Loucy (cell line): ENCODE results near the gene APH1B.

Experiments
- H2AFZ ChIP-seq: fragments of 200-600 bp; sonication (generic); 2 replicates; pipeline ENCODE4 v1.6.0; 2016; ENCODE audit warnings: antibody characterized with exemption, mild to moderate bottlenecking, low read length, moderate library complexity
- H3F3A ChIP-seq: fragments of 200-600 bp; 2 replicates; pipeline ENCODE4 v1.6.0; 2016; ENCODE audit warnings: antibody characterized with exemption, low read depth, mild to moderate bottlenecking
- H3K27me3 ChIP-seq: fragments of 200-600 bp; sonication (generic); 2 replicates; pipeline ENCODE4 v1.6.1; 2014; ENCODE audit warnings: low read length, mild to moderate bottlenecking; ENCODE audit not compliant: insufficient read depth, poor library complexity, severe bottlenecking
- H3K36me3 ChIP-seq: fragments of 200-600 bp; sonication (generic); 2 replicates; pipeline ENCODE4 v1.6.1; 2016; ENCODE audit warnings: low read length; ENCODE audit not compliant: insufficient read depth
- H3K4me1 ChIP-seq: fragments of 200-600 bp; sonication (generic); 2 replicates; pipeline ENCODE4 v1.5.1; 2014; ENCODE audit warnings: low read length, mild to moderate bottlenecking; ENCODE audit not compliant: insufficient read depth, poor library complexity, severe bottlenecking
- H3K4me2 ChIP-seq: fragments of 200-600 bp; sonication (generic); 2 replicates; pipeline ENCODE4 v1.6.0; 2014; ENCODE audit warnings: antibody characterized with exemption, low read length, low read depth, mild to moderate bottlenecking; ENCODE audit not compliant: poor library complexity, severe bottlenecking
- H3K4me3 ChIP-seq: fragments of 200-600 bp; sonication (generic); 2 replicates; pipeline ENCODE4 v1.5.1; 2014; ENCODE audit warnings: low read length, mild to moderate bottlenecking, mixed read lengths; ENCODE audit not compliant: poor library complexity, severe bottlenecking
- H3K79me2 ChIP-seq: fragments of 200-600 bp; sonication (generic); 2 replicates; pipeline ENCODE4 v1.6.1; 2014; ENCODE audit warnings: low read length; ENCODE audit not compliant: insufficient read depth
- H3K9ac ChIP-seq: fragments of 200-600 bp; sonication (generic); 2 replicates; pipeline ENCODE4 v1.6.0; 2014; ENCODE audit warnings: mild to moderate bottlenecking, low read depth, low read length, moderate library complexity; ENCODE audit not compliant: poor library complexity, severe bottlenecking
- H3K9me2 ChIP-seq: fragments of 200-600 bp; sonication (generic); replicated peaks from 2 replicates; pipeline ENCODE4 v1.6.1; 2016; ENCODE audit warnings: low read depth, low read length, mixed read lengths
- H3K9me3 ChIP-seq: fragments of 200-600 bp; sonication (generic); 2 replicates; pipeline ENCODE4 v1.6.1; 2014; ENCODE audit warnings: mild to moderate bottlenecking, antibody characterized with exemption, low read length, low read depth; ENCODE audit not compliant: insufficient read depth
- H4K20me1 ChIP-seq: fragments of 200-600 bp; sonication (generic); 2 replicates; pipeline ENCODE4 v1.6.0; 2014; ENCODE audit warnings: antibody characterized with exemption, low read length, mild to moderate bottlenecking; ENCODE audit not compliant: insufficient read depth, poor library complexity, severe bottlenecking
- EZH2phosphoT487 ChIP-seq: fragments of 200-600 bp; IDR thresholded peaks from 2 replicates; pipeline ENCODE4 v1.6.1; 2018; ENCODE audit warnings: antibody characterized with exemption, mild to moderate bottlenecking, moderate library complexity, borderline replicate concordance
- TF ChIP-seq, protein P1 (sequence below): fragments of 200-600 bp; sonication (generic); conservative IDR thresholded peaks from 2 replicates; pipeline ENCODE4 v1.5.1; 2014; ENCODE audit warnings: mild to moderate bottlenecking, antibody characterized with exemption, low read length

APH1B gene

DNA sequence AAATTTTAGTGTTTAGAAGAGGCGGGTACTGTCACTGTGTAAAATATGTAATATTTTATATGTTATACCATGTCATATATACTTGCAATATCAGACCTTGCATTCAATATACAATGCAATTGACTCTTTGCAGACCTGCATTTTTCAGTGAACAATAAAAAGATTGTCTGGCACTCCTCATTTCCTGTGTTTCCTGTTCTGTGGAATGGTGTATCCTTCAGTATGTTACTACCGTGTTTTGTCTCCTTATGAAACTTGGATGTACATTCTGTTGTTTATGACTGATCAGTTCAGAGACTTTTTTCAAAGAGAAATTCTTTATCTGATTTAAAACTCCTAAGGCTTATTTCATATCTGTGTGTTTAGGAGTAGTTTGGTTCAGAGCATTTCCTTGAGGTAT, 31.5 kb downstream of the APH1B start:
- Histone ChIP-seq H3K4me3 (no peak overlapping the region), H2AFZ (no peak overlapping the region), H3K79me2 (no peaks in the 10 kb centered on the region), H3K9me2 (no peaks in the 10 kb centered on the region), H3K4me2 (no peak overlapping the region), H3K9ac (no peak overlapping the region), H3K4me1 (no peaks in the 10 kb centered on the region), H3K27me3 (no peaks in the 10 kb centered on the region), H3K9me3 (no peaks in the 10 kb centered on the region), H3F3A (no peaks in the 10 kb centered on the region), H3K36me3 (peaks cover 24% of the 10 kb centered on the region; the same call in 1 of the 2 replicates), H4K20me1 (no peaks in the 10 kb centered on the region)
- TF ChIP-seq, protein P1, sequence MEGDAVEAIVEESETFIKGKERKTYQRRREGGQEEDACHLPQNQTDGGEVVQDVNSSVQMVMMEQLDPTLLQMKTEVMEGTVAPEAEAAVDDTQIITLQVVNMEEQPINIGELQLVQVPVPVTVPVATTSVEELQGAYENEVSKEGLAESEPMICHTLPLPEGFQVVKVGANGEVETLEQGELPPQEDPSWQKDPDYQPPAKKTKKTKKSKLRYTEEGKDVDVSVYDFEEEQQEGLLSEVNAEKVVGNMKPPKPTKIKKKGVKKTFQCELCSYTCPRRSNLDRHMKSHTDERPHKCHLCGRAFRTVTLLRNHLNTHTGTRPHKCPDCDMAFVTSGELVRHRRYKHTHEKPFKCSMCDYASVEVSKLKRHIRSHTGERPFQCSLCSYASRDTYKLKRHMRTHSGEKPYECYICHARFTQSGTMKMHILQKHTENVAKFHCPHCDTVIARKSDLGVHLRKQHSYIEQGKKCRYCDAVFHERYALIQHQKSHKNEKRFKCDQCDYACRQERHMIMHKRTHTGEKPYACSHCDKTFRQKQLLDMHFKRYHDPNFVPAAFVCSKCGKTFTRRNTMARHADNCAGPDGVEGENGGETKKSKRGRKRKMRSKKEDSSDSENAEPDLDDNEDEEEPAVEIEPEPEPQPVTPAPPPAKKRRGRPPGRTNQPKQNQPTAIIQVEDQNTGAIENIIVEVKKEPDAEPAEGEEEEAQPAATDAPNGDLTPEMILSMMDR = no peak
- no peak for TF ChIP-seq EZH2phosphoT487

DNA sequence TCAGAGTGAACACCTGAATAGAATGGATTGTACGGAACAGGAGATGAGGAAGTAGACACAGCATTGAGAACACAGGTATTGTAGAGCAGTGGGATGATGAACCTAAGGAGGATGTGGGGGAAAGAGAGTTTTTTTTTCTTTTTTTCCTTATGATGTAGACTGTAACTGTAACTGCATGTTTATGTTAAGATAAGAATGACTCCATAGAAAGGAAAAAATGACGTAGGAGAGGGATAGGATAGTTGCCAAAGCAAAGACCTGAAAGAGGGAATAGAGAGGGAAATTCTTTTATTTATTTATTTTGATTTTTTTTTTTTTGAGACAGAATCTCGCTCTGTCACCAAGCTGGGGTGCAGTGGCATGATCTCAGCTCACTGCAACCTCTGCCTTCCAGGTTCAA, 33.2 kb downstream of the APH1B start:
- no peak overlapping the region for H3K4me3 ChIP-seq
- no peak overlapping the region for H3K4me2 ChIP-seq
- H4K20me1 ChIP-seq = no peaks in the 10 kb centered on the region
- no peaks in the 10 kb centered on the region for H3K27me3 ChIP-seq
- no peaks in the 10 kb centered on the region for H3K9me2 ChIP-seq
- no peaks in the 10 kb centered on the region for H3F3A ChIP-seq
- H3K4me1 ChIP-seq = no peaks in the 10 kb centered on the region
- no peaks in the 10 kb centered on the region for H3K9me3 ChIP-seq
- H3K36me3 ChIP-seq = peaks cover 13% of the 10 kb centered on the region; the same call in 1 of the 2 replicates
- TF ChIP-seq, protein P1 = no peak
- TF ChIP-seq EZH2phosphoT487 = no peak
- no peaks in the 10 kb centered on the region for H3K79me2 ChIP-seq
- no peak overlapping the region for H3K9ac ChIP-seq
- H2AFZ ChIP-seq = no peak overlapping the region

DNA sequence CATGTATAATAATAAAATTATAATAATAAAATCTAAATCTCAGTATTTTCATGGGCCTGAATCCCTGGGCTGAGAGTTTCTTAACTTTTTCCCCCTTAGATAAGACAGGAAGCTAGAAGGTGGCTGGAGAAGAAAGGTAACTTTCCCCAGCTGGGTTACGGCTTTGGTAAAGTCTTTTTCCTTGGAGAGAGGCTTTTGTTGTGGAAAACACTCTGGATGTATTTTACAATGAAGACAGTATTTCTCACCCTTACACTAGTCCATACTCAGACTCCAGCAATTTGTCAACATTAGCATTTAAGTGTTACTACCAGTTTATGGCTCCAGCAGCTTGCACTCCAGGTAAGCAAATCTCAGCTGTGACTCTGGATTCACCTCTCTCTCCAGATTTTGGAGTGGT, 34.9 kb downstream of the APH1B start:
- Histone ChIP-seq H3K27me3 (no peaks in the 10 kb centered on the region), H3K79me2 (no peaks in the 10 kb centered on the region), H3K4me3 (no peak overlapping the region), H2AFZ (no peak overlapping the region), H3K9ac (no peak overlapping the region), H3K9me3 (no peaks in the 10 kb centered on the region), H3K4me1 (no peaks in the 10 kb centered on the region), H3K4me2 (no peak overlapping the region), H3F3A (no peaks in the 10 kb centered on the region), H3K36me3 (no peaks in the 10 kb centered on the region), H4K20me1 (no peaks in the 10 kb centered on the region), H3K9me2 (no peaks in the 10 kb centered on the region)
- TF ChIP-seq, protein P1 = no peak
- no peak for TF ChIP-seq EZH2phosphoT487
